ENCODE data around the gene ARHGDIB.

ARHGDIB gene

DNA sequence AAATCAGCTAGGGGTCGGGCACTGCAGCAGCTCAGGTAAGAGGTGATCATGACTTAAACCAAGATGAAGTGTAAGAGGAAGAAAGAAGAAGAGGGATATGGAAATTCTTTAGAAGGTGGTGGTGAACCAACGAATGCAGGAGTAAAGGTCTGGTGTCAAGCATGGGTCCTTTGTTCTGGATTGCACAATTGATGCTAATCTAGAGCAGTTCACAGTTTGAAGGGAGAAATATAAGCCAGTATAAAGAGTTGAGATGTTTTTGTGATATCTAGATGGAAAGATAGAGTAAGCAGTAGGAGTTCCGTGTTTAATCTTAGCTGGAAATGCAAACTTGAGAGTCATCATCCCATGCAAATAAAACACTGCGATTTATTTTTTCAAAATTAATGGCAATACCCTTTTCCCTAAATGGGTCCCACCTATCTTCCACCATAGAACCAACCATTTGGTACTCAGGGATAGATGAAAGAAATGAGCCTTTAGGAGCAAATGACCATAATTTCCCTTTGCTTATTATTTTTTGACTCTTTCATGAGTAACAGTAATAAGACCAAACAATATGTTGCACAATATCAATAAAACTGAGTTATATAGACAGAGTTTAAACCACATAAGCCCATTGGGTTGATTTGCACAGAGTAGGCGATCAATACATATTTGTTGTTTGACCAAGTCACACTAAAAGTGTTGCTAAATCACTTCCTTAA lies 60.7 kb downstream of the ARHGDIB start:
- DNase-seq (ENCODE audit: low read depth in 1 of 2, low spot score in 1 of 2) = no peak

DNA sequence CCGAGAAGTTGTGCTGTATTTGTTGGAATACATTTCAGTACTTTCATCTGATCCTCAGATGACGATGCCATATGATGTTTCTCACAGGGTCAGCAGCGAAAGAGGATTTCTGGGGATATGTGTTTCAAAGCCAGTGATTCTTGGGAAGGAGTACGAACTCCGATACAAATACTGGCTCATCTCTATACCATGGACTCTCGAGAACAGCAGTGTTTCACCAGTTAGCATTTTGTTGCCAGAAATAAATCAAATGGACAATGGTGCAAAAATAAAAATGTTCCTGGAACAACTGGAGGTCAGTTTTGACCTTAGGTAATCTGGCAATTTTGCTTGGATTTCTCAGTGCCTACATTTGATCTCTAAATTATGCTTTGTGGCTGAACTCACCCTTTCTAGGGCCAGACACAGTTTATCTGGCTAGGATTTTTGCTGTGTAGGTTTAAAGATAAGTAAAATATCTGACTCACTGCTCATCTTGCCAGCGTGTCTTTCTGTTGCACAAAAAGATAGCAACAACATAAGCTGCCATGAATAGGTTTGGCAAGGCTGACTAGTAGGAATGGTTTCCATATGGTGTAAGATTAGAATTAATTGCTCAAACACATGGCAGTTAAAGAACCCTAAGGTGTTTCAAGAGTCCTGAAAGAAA lies 64.8 kb downstream of the ARHGDIB start:
- DNase-seq (ENCODE audit: low read depth in 1 of 2, low spot score in 1 of 2) = no peak

DNA sequence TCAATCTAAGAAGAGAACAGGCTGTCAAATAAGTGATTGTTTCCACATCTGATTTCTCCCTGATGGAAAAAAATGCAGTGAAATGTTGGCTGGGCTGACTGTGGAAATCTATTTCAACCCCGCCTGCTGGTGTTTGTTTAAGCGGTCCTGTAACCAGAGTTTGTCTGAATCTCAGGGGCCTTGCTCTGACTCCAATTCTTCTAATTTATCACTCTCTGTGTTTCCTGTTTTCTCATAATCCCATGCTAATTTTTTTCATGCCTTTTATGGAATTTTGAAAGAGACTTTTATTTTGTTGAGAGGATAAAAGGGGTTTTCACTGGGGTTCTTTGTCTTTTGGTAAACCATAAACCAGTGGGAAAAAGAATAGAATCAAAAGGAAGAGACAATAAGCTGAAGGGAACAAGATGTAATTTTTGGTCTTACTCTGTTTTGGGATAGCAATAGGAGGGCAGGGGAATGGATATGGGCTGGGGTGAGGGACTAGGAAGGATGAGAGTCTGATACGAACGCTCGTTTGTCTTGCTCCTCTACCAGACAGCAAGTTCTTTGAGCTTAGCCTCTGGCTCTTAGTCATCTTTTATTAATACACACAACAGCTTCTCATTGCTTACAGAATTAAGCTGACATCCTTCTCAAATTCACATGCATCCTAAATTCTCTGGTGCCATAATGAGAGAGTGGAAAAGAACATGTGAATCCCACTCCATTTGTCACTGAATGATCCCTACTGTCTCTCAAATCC lies 67.7 kb downstream of the ARHGDIB start:
- DNase-seq (ENCODE audit: low read depth in 1 of 2, low spot score in 1 of 2) = no peak

DNA sequence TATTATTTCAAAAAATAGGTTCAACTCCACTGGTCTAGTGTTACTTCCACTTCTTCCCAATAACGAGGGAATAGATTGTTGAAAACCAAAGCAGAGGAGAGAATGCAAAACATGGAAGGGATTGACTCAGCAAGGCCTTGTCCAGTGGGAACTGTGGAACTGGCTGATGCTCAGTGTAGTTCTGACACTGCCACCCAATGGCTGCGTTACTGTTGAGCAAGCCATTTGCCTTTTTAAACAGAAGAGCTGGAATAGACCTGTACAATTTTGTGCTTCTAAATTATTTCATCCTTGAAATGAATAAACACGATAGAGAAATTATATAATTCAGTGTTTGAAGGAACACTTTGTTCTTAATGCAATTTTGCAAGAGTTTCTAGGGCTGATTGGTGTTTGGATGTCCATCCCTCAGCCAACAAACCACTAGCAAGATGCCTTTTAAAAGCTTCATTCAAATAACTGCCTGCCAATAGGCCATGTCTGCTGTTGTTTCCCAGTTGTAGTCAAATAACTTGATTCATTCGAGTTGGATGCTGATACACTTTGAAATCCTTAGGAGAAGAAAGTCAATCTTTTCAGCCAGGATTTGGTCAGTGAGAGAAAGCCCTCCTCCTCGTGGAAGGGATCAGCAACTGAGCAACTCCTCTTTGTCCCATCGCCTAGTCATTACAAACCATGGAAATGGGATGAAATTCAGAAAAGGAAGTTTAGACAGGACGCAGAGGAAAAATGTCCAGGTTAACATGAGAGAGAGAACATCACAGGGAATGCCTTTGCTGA lies 68.5 kb downstream of the ARHGDIB start:
- no peak for DNase-seq (ENCODE audit: low read depth in 1 of 2, low spot score in 1 of 2)

Measured in stimulated activated CD4-positive, alpha-beta T cell treated with anti-CD3 and anti-CD28 coated beads, Interleukin-15, amount 100 ng/mL, for 1 hour (primary cell).